NOMO-1 treated with DMSO at 0.1 percent for 48 hours (cell line): Measurements from ENCODE around the gene TAS2R8.
A peak's percentile ranks its signal among the peaks of the same experiment; 100 is the strongest.
"Not testable (repeated sequence)": the region's sequence is repeated elsewhere in the genome, so short reads cannot be mapped to it uniquely, and the experiment has no call there.

Experiments used
- DNase-seq: peaks from one replicate; lab custom pipeline; 2025; ENCODE audit not compliant: unreplicated experiment; lab: John Stamatoyannopoulos, UW

TAS2R8 gene

GRCh38 chr12:10807186-10807585 is at the start of gene TAS2R8:
TSS of gene TAS2R8 (minus strand) at chr12:10807286. CDS start at chr12:10806980, 306 bp downstream.
- no peak for DNase-seq

- DNase-seq, result no peak
Measured at GRCh38 chr12:10855807-10856206, 48.7 kb upstream of the TAS2R8 start.

- no peak for DNase-seq
Measured at GRCh38 chr12:10853776-10854175, 46.7 kb upstream of the TAS2R8 start.

- DNase-seq, result no peak
Measured at GRCh38 chr12:10851243-10851858, 44.3 kb upstream of the TAS2R8 start.

GRCh38 chr12:10849425-10849878 is 42.4 kb upstream of the TAS2R8 start, which contains the start of gene PRR4:
TSS of gene PRR4 (minus strand) at chr12:10849475. CDS start at chr12:10849437, 38 bp downstream.
- no peak for DNase-seq

- DNase-seq, result no peak
Measured at GRCh38 chr12:10847744-10848143, 40.7 kb upstream of the TAS2R8 start.

GRCh38 chr12:10842862-10843261 is 35.8 kb upstream of the TAS2R8 start:
- DNase-seq, result no peak

- DNase-seq, result no peak
Measured at GRCh38 chr12:10838461-10838860, 31.4 kb upstream of the TAS2R8 start.

GRCh38 chr12:10829994-10830393 is 22.9 kb upstream of the TAS2R8 start:
- DNase-seq, result no peak

GRCh38 chr12:10826258-10826657 is 19.2 kb upstream of the TAS2R8 start, which contains the start of gene TAS2R10:
TSS of gene TAS2R10 (minus strand) at chr12:10826358. CDS start at chr12:10826269, 89 bp downstream.
- DNase-seq, result no peak

GRCh38 chr12:10824957-10825356 is 17.9 kb upstream of the TAS2R8 start:
- DNase-seq, result no peak

- DNase-seq, result no peak
Measured at GRCh38 chr12:10811883-10812536, 4.9 kb upstream of the TAS2R8 start.

- DNase-seq, result no peak
Measured at GRCh38 chr12:10810068-10810467, 3.0 kb upstream of the TAS2R8 start, which contains the start of gene TAS2R9. TSS of gene TAS2R9 (minus strand) at chr12:10810168. CDS start at chr12:10810075, 93 bp downstream.

- DNase-seq, result no peak
Measured at GRCh38 chr12:10802587-10802986, 4.5 kb downstream of the TAS2R8 start, which contains the start of gene TAS2R7. TSS of gene TAS2R7 (minus strand) at chr12:10802627. CDS start at chr12:10802570, 57 bp downstream.

GRCh38 chr12:10801741-10802140 is 5.3 kb downstream of the TAS2R8 start:
- no peak for DNase-seq

GRCh38 chr12:10794222-10794621 is 12.9 kb downstream of the TAS2R8 start:
- no peak for DNase-seq

GRCh38 chr12:10791769-10792168 is 15.3 kb downstream of the TAS2R8 start:
- DNase-seq, result not testable (repeated sequence)

- no peak for DNase-seq
Measured at GRCh38 chr12:10783252-10783651, 23.8 kb downstream of the TAS2R8 start.

GRCh38 chr12:10779103-10779502 is 28.0 kb downstream of the TAS2R8 start:
- DNase-seq, result no peak

- peak; percentile 10 for DNase-seq
Measured at GRCh38 chr12:10771132-10771733, 35.9 kb downstream of the TAS2R8 start.

GRCh38 chr12:10759657-10760056 is 47.4 kb downstream of the TAS2R8 start:
- no peak for DNase-seq

GRCh38 chr12:10756194-10756593 is 50.9 kb downstream of the TAS2R8 start:
- no peak for DNase-seq
